Stimulated activated naive CD4-positive, alpha-beta T cell (primary cell): ENCODE results near the gene SH3GLB2.

ENCODE experiments used
- DNase-seq, 6 experiments: peaks; one replicate each; lab custom pipeline; 2025; lab: John Stamatoyannopoulos, UW

The SH3GLB2 gene

DNA sequence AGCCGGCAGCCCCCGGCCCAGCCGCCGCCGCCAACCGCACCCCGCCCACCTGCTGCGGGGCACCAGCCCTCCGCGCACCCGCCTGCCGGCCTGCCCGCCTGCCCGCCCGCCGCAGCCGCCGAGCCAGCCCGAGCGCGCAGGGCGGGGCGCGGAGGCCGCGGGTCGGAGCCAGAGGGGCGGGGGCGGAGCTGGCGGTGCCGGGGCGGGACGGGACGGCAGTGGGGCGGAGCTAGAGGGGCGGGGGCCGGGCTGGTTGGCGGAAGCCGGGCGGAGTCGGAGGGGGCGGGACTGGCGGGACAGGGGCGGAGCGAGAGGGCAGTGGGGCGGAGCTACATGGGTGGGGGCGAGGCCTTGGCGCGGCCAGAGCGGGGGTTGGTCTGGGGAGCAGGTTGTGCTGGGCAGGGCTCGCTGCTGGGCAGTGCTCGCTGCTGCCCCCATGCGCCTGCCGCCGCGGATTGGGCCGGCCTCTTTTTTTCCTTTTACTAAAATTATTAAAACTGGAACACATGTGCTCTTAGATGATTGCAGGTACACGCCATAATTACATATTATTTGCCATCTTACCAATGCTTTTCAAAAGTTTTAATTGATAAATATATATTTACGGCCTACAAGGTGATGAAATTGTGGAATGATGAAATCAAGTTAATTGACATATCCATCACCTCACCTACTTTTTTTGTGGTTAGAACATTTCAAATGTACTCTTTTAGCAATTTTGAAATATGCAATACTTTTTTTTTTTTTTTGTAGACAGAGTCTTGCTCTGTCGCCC is at the start of gene SH3GLB2:
SH3GLB2 (minus strand) TSS at position 140 of the 775 bp plus-strand sequence. CDS start 177 bp downstream, outside the sequence.
- peak; percentile 86 to 96 (median 92) for DNase-seq

DNA sequence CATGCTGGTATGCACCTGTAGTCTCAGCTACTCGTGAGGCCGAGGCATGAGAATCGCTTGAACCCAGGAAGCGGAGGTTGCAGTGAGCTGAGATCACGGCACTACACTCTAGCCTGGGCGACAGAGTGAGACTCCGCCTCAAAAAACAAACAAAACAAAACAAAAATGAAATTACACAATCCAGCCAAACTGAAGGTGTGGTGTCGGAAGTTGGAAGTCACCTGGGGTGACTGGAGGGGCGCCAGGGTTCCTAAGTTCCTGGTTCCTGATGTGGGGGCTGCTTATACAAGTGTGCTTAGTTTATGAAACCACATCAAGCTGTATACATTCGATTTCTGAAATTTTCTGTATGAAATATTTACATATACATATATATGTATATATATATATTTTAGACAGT is 49.1 kb upstream of the SH3GLB2 start:
- DNase-seq = no peak

- no peak for DNase-seq
Measured at GRCh38 chr9:129076640-129077037, 48.5 kb upstream of the SH3GLB2 start.

DNA sequence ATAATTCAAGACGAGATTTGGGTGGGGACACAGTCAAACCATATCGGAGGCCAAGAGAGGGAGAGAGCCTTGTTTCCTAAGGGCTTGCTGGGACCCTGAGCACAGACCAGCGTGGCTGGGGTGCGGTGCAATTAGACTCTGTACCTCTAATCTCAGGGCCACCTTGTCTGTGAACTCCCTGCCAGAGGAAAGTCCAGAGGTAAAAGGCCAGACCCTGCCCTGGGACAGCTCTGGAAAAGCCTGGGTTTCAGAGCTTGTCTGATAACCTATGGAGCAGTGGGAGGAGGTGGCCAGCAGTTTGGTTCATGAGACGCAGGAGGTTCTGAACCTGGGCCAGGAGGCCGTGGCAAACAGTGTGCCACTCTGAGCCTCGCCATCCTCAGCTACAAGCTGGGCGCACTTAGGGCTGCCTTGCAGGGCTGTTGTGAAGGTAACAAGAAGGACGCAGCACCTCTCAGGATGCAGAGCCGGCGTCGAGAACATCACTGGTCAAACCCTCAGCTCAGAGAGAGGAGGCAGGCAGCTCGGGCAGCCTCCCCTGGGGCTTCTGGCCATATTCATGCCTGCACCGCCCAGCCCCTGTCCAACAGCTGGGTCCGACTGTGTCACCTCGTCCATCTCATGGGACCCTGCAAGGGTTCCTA is 48.0 kb upstream of the SH3GLB2 start:
- DNase-seq = no peak

- DNase-seq = no peak
Measured at GRCh38 chr9:129074106-129074505, 46.0 kb upstream of the SH3GLB2 start.

GRCh38 chr9:129073404-129073803 is 45.3 kb upstream of the SH3GLB2 start:
- DNase-seq = peak in 1 of 6 experiments; percentile 3

DNA sequence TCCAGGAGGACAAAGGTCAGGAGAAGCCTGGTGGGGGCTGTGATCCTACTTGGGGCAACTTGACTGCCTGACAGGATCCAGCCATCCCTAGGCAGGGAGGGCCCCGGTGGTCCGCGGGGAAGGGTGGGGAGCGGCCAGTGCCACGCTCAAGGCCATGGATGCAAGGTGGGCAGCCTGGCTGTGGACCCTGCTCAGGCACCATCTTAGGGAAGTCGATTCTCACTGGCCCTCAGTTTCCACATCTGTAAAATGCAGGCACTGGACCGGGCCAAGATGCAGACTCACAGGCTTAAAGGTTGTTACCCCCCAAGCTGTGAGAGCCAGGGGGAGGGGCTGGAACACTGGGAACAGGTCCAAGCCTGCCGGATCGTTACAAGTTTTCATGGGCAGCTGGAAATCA is 44.0 kb upstream of the SH3GLB2 start:
- no peak for DNase-seq

DNA sequence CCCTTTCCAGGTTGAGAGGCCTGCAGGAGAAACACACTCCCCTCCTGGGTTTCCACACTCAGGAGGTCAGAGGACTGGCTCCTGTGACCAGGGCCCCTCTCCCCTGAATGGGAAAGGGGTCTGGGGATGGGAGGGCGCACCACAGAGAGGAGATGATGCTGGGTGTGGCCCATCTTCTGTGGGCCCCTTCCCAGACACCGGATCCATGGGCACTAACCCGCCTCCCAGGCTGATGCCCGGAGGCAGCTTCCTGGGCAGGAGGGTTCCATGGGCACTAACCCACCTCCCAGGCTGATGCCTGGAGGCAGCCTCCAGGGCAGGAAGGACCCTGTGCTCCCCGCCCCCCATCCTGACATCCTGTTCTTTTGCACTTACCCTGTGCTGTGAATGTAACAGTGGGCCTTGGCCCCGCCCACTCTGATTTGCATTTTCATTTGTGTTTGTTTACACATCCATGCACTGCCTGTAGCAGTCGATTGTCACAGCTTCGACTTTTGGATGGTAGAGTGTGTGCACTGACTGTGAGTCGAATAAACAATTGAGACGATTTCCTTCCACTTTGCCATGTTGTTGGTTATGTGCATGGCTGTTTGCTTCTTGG is 43.5 kb upstream of the SH3GLB2 start:
- DNase-seq = peak in 4 of 6 experiments; percentile 22 to 32 (median 27)

- no peak for DNase-seq
Measured at GRCh38 chr9:129070696-129071525, 42.8 kb upstream of the SH3GLB2 start.

GRCh38 chr9:129069862-129070641 is 41.9 kb upstream of the SH3GLB2 start:
- no peak for DNase-seq

GRCh38 chr9:129068990-129069861 is 41.1 kb upstream of the SH3GLB2 start:
- DNase-seq = peak; percentile 13 to 58 (median 32)

- DNase-seq = no peak
Measured at GRCh38 chr9:129068110-129068509, 40.0 kb upstream of the SH3GLB2 start.

GRCh38 chr9:129064499-129064908 is 36.4 kb upstream of the SH3GLB2 start:
- DNase-seq = no peak

GRCh38 chr9:129063061-129063460 is 34.9 kb upstream of the SH3GLB2 start:
- no peak for DNase-seq

GRCh38 chr9:129060991-129061390 is 32.9 kb upstream of the SH3GLB2 start:
- DNase-seq = no peak

GRCh38 chr9:129059796-129060785 is 32.0 kb upstream of the SH3GLB2 start:
- no peak for DNase-seq

DNA sequence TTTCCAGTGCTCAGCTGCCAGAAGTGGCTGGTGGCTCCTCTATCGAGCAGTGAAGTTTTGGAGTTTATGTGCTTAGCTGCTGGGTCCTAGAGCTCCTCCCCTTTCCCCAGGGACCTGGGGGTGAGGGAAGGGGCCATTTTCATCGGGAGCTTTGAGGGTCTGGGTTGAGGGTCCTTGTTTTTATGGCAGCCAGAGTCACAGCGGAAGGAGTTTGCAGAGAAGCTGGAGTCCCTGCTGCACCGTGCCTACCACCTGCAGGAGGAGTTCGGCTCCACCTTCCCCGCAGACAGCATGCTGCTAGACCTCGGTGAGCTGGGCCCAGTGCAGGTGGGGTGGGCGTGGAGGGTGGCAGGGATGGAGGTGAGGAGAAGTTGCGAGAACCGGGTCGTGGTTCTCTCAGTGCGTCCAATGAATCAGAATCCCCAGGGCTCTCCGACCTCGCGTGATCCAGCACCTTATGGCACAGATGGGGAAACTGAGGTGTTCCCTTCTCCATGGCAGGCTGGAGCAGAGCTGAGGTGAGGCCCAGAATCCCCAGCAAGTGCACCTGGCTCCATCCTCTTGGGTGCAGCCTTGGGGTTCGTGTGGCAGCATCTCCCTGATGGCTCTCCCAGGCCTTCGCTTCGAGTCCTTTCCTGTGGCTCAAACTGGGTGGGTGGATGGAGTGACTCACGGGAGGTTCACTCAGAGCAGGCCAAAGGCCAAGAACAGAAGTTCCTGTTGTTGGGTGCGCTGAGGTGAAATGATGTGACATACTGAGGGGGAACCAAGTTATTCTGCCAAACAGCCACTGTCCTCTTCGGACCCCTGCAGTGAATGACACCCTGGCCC is 31.0 kb upstream of the SH3GLB2 start:
- DNase-seq = no peak
